Fibroblast of peridontal ligament (primary cell): ENCODE measurements around the gene KLHDC8A.

ENCODE experiments used
- DNase-seq: peaks from one replicate; pipeline ENCODE4 v3.0.0-alpha.2; 2010; ENCODE audit errors: extremely low read depth

KLHDC8A gene

GRCh38 chr1:205319081-205320018, 37.4 kb downstream of the KLHDC8A start:
- peak; percentile 64 for DNase-seq

GRCh38 chr1:205318231-205318991, 38.3 kb downstream of the KLHDC8A start:
- DNase-seq, result no peak

GRCh38 chr1:205317311-205317917, 39.3 kb downstream of the KLHDC8A start:
- no peak for DNase-seq

GRCh38 chr1:205316161-205316566, 40.6 kb downstream of the KLHDC8A start:
- no peak for DNase-seq

GRCh38 chr1:205315008-205315618, 41.6 kb downstream of the KLHDC8A start:
- no peak for DNase-seq

- peak; percentile 62 for DNase-seq
Observed at GRCh38 chr1:205313563-205314308, 43.0 kb downstream of the KLHDC8A start.

- DNase-seq, result no peak
Observed at GRCh38 chr1:205312866-205313562, 43.7 kb downstream of the KLHDC8A start.

GRCh38 chr1:205310976-205311704, 45.6 kb downstream of the KLHDC8A start:
- DNase-seq, result no peak

- DNase-seq, result no peak
Observed at GRCh38 chr1:205309741-205310140, 47.0 kb downstream of the KLHDC8A start.

- no peak for DNase-seq
Observed at GRCh38 chr1:205306929-205307566, 49.7 kb downstream of the KLHDC8A start.

- no peak for DNase-seq
Observed at GRCh38 chr1:205304695-205305070, 52.0 kb downstream of the KLHDC8A start.

- DNase-seq, result no peak
Observed at GRCh38 chr1:205304046-205304694, 52.6 kb downstream of the KLHDC8A start.

GRCh38 chr1:205303247-205303888, 53.4 kb downstream of the KLHDC8A start:
- DNase-seq, result no peak

- DNase-seq, result peak; percentile 43
Observed at GRCh38 chr1:205301842-205302588, 54.7 kb downstream of the KLHDC8A start.

- DNase-seq, result peak; percentile 92
Observed at GRCh38 chr1:205301205-205301821, 55.4 kb downstream of the KLHDC8A start.

- no peak for DNase-seq
Observed at GRCh38 chr1:205300149-205300548, 56.6 kb downstream of the KLHDC8A start.
